ENCODE results near the gene C4A.
"Not testable (repeated sequence)": the region's sequence is repeated elsewhere in the genome, so short reads cannot be mapped to it uniquely, and the experiment has no call there.

Gene C4A

GRCh38 chr6:32041385-32041784, 59.5 kb downstream of the C4A start:
- not testable (repeated sequence) for H3K27ac ChIP-seq (replicated peaks); H3K4me3 ChIP-seq (replicated peaks; ENCODE audit: insufficient read depth, low read length); DNase-seq (ENCODE audit: low read depth in 1 of 2, low spot score in 1 of 2); H3K27me3 ChIP-seq (ENCODE audit: insufficient read depth, poor library complexity, severe bottlenecking)

GRCh38 chr6:32042276-32042675, 60.4 kb downstream of the C4A start:
- not testable (repeated sequence) for H3K27ac ChIP-seq (replicated peaks); H3K27me3 ChIP-seq (ENCODE audit: insufficient read depth, poor library complexity, severe bottlenecking); H3K4me3 ChIP-seq (replicated peaks; ENCODE audit: insufficient read depth, low read length); DNase-seq (ENCODE audit: low read depth in 1 of 2, low spot score in 1 of 2)

GRCh38 chr6:32043589-32044380, 61.9 kb downstream of the C4A start:
- DNase-seq (ENCODE audit: low read depth in 1 of 2, low spot score in 1 of 2); H3K4me3 ChIP-seq (replicated peaks; ENCODE audit: insufficient read depth, low read length); H3K27me3 ChIP-seq (ENCODE audit: insufficient read depth, poor library complexity, severe bottlenecking); H3K27ac ChIP-seq (replicated peaks): not testable (repeated sequence)

GRCh38 chr6:32044916-32045315, 63.1 kb downstream of the C4A start:
- not testable (repeated sequence) for H3K4me3 ChIP-seq (replicated peaks; ENCODE audit: insufficient read depth, low read length); H3K27ac ChIP-seq (replicated peaks); DNase-seq (ENCODE audit: low read depth in 1 of 2, low spot score in 1 of 2); H3K27me3 ChIP-seq (ENCODE audit: insufficient read depth, poor library complexity, severe bottlenecking)

- Histone ChIP-seq H3K27ac (replicated peaks) (no peak overlapping the region), H3K27me3 (ENCODE audit: insufficient read depth, poor library complexity, severe bottlenecking) (no peaks in the 10 kb centered on the region), H3K4me3 (replicated peaks; ENCODE audit: insufficient read depth, low read length) (no peak overlapping the region)
- TF ChIP-seq POLR2AphosphoS5 (IDR thresholded peaks at IDR 0.05; ENCODE audit: low read depth), result no peak
- no peak for TF ChIP-seq GABPA (IDR thresholded peaks at IDR 0.05; ENCODE audit: low read depth)
- TF ChIP-seq SPI1 (IDR thresholded peaks at IDR 0.05; ENCODE audit: borderline replicate concordance, low read depth), result no peak
- TF ChIP-seq REST (IDR thresholded peaks at IDR 0.05; ENCODE audit: insufficient replicate concordance, low read depth), result no peak
- TF ChIP-seq CTCF (IDR thresholded peaks at IDR 0.05; ENCODE audit: insufficient read depth, low read length), result no peak
- DNase-seq (ENCODE audit: low read depth in 1 of 2, low spot score in 1 of 2), result no peak
Observed at GRCh38 chr6:32045811-32046449, 64.1 kb downstream of the C4A start.

GRCh38 chr6:32046450-32047083, 64.7 kb downstream of the C4A start:
- Histone ChIP-seq H3K4me3 (replicated peaks; ENCODE audit: insufficient read depth, low read length) (no peak overlapping the region), H3K27me3 (ENCODE audit: insufficient read depth, poor library complexity, severe bottlenecking) (peaks cover under 1% of the 10 kb centered on the region), H3K27ac (replicated peaks) (no peak overlapping the region)
- TF ChIP-seq GABPA (IDR thresholded peaks at IDR 0.05; ENCODE audit: low read depth) (no peak), POLR2AphosphoS5 (IDR thresholded peaks at IDR 0.05; ENCODE audit: low read depth) (no peak), SPI1 (IDR thresholded peaks at IDR 0.05; ENCODE audit: borderline replicate concordance, low read depth) (no peak), CTCF (IDR thresholded peaks at IDR 0.05; ENCODE audit: insufficient read depth, low read length) (no peak), REST (IDR thresholded peaks at IDR 0.05; ENCODE audit: insufficient replicate concordance, low read depth) (no peak)
- DNase-seq (ENCODE audit: low read depth in 1 of 2, low spot score in 1 of 2), result no peak
